22Rv1 (cell line): ENCODE measurements around the gene IQSEC1.

Experiments
- ZFX ChIP-seq: fragments of 450-650 bp; IDR thresholded peaks from 2 replicates; pipeline ENCODE4 v1.6.1; 2017; ENCODE audit warnings: antibody characterized with exemption, borderline replicate concordance
- TF ChIP-seq, protein P1 (sequence below): fragments of 450-650 bp; IDR thresholded peaks from 2 replicates; pipeline ENCODE4 v1.5.1; 2017; ENCODE audit warnings: mild to moderate bottlenecking

DNA sequence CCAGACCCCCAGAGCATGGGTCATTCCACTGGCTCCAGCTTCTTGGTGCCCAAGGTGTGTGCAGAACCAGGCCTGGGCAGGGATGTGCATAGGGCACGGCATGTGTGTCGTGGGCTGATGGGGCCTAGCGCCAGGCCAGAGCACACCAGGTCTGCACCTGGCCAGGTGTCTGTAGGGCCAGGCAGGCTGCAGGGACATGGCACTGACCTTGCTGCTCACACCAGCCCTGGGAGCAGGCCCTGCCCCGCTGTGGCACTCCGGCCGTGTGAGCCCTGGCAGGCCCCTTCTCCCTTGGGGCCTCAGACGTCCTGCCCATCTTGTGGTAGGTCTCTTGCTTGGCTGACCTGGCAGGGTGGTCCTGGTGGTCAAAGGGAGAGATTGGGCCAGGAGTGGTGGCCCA is 147.6 kb downstream of the IQSEC1 start:
- TF ChIP-seq, protein P1, sequence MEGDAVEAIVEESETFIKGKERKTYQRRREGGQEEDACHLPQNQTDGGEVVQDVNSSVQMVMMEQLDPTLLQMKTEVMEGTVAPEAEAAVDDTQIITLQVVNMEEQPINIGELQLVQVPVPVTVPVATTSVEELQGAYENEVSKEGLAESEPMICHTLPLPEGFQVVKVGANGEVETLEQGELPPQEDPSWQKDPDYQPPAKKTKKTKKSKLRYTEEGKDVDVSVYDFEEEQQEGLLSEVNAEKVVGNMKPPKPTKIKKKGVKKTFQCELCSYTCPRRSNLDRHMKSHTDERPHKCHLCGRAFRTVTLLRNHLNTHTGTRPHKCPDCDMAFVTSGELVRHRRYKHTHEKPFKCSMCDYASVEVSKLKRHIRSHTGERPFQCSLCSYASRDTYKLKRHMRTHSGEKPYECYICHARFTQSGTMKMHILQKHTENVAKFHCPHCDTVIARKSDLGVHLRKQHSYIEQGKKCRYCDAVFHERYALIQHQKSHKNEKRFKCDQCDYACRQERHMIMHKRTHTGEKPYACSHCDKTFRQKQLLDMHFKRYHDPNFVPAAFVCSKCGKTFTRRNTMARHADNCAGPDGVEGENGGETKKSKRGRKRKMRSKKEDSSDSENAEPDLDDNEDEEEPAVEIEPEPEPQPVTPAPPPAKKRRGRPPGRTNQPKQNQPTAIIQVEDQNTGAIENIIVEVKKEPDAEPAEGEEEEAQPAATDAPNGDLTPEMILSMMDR, result no peak
- no peak for TF ChIP-seq ZFX
